ENCODE data around the gene AGBL3.

The AGBL3 gene

GRCh38 chr7:135076882-135077281, 90.6 kb downstream of the AGBL3 start:
- TF ChIP-seq POLR2A (IDR thresholded peaks at IDR 0.05; ENCODE audit: low read length) (no peak), GATA1 (IDR thresholded peaks at IDR 0.05; ENCODE audit: low read depth, low read length) (no peak)
- DNase-seq: no peak

GRCh38 chr7:135077642-135078041, 91.3 kb downstream of the AGBL3 start:
- DNase-seq: no peak
- TF ChIP-seq GATA1 (IDR thresholded peaks at IDR 0.05; ENCODE audit: low read depth, low read length) (no peak), POLR2A (IDR thresholded peaks at IDR 0.05; ENCODE audit: low read length) (no peak)

GRCh38 chr7:135078051-135078450, 91.7 kb downstream of the AGBL3 start:
- TF ChIP-seq GATA1 (IDR thresholded peaks at IDR 0.05; ENCODE audit: low read depth, low read length) (no peak), POLR2A (IDR thresholded peaks at IDR 0.05; ENCODE audit: low read length) (no peak)
- DNase-seq: no peak

- TF ChIP-seq POLR2A (IDR thresholded peaks at IDR 0.05; ENCODE audit: low read length): no peak
- TF ChIP-seq GATA1 (IDR thresholded peaks at IDR 0.05; ENCODE audit: low read depth, low read length): no peak
- DNase-seq: no peak
Observed at GRCh38 chr7:135079068-135079467, 92.8 kb downstream of the AGBL3 start.

GRCh38 chr7:135083005-135083404, 96.7 kb downstream of the AGBL3 start:
- TF ChIP-seq POLR2A (IDR thresholded peaks at IDR 0.05; ENCODE audit: low read length): no peak
- no peak for TF ChIP-seq GATA1 (IDR thresholded peaks at IDR 0.05; ENCODE audit: low read depth, low read length)

GRCh38 chr7:135088566-135088965, 102.3 kb downstream of the AGBL3 start:
- no peak for DNase-seq
- no peak for TF ChIP-seq POLR2A (IDR thresholded peaks at IDR 0.05; ENCODE audit: low read length)
- TF ChIP-seq GATA1 (IDR thresholded peaks at IDR 0.05; ENCODE audit: low read depth, low read length): no peak

More at GRCh38 chr7:135083005-135083404, 96.7 kb downstream of the AGBL3 start:
- DNase-seq: no peak

- no peak for DNase-seq
- TF ChIP-seq GATA1 (IDR thresholded peaks at IDR 0.05; ENCODE audit: low read depth, low read length) (no peak), POLR2A (IDR thresholded peaks at IDR 0.05; ENCODE audit: low read length) (no peak)
Observed at GRCh38 chr7:135091717-135092116, 105.4 kb downstream of the AGBL3 start.

- no peak for DNase-seq
- no peak for TF ChIP-seq GATA1 (IDR thresholded peaks at IDR 0.05; ENCODE audit: low read depth, low read length)
- TF ChIP-seq POLR2A (IDR thresholded peaks at IDR 0.05; ENCODE audit: low read length): no peak
Observed at GRCh38 chr7:135094472-135095237, 108.3 kb downstream of the AGBL3 start.

GRCh38 chr7:135095450-135095849, 109.1 kb downstream of the AGBL3 start:
- TF ChIP-seq GATA1 (IDR thresholded peaks at IDR 0.05; ENCODE audit: low read depth, low read length): no peak
- TF ChIP-seq POLR2A (IDR thresholded peaks at IDR 0.05; ENCODE audit: low read length): no peak
- DNase-seq: no peak

- TF ChIP-seq POLR2A (IDR thresholded peaks at IDR 0.05; ENCODE audit: low read length) (no peak), GATA1 (IDR thresholded peaks at IDR 0.05; ENCODE audit: low read depth, low read length) (no peak)
- no peak for DNase-seq
Observed at GRCh38 chr7:135098391-135098790, 112.1 kb downstream of the AGBL3 start.

GRCh38 chr7:135100856-135101255, 114.5 kb downstream of the AGBL3 start:
- no peak for DNase-seq
- TF ChIP-seq GATA1 (IDR thresholded peaks at IDR 0.05; ENCODE audit: low read depth, low read length): no peak
- TF ChIP-seq POLR2A (IDR thresholded peaks at IDR 0.05; ENCODE audit: low read length): no peak

GRCh38 chr7:135102372-135102771, 116.1 kb downstream of the AGBL3 start:
- TF ChIP-seq GATA1 (IDR thresholded peaks at IDR 0.05; ENCODE audit: low read depth, low read length) (no peak), POLR2A (IDR thresholded peaks at IDR 0.05; ENCODE audit: low read length) (no peak)
- DNase-seq: no peak

GRCh38 chr7:135109562-135109961, 123.3 kb downstream of the AGBL3 start:
- DNase-seq: no peak
- TF ChIP-seq GATA1 (IDR thresholded peaks at IDR 0.05; ENCODE audit: low read depth, low read length): no peak
- TF ChIP-seq POLR2A (IDR thresholded peaks at IDR 0.05; ENCODE audit: low read length): no peak

- TF ChIP-seq GATA1 (IDR thresholded peaks at IDR 0.05; ENCODE audit: low read depth, low read length) (no peak), POLR2A (IDR thresholded peaks at IDR 0.05; ENCODE audit: low read length) (no peak)
Observed at GRCh38 chr7:135109976-135110375, 123.7 kb downstream of the AGBL3 start.

GRCh38 chr7:135111379-135111778, 125.1 kb downstream of the AGBL3 start:
- DNase-seq: no peak
- no peak for TF ChIP-seq POLR2A (IDR thresholded peaks at IDR 0.05; ENCODE audit: low read length)
- TF ChIP-seq GATA1 (IDR thresholded peaks at IDR 0.05; ENCODE audit: low read depth, low read length): no peak

More at GRCh38 chr7:135109976-135110375, 123.7 kb downstream of the AGBL3 start:
- DNase-seq: no peak
